Effector memory CD4-positive, alpha-beta T cell (primary cell): ENCODE results near the gene HECTD2.
"Not testable (repeated sequence)": the region's sequence is repeated elsewhere in the genome, so short reads cannot be mapped to it uniquely, and the experiment has no call there.

ENCODE experiments used
- DNase-seq, 3 donors: peaks; one replicate each; pipeline ENCODE4 v3.0.0-alpha.2; 2020
- H3K27ac ChIP-seq: 2 replicates; pipeline ENCODE4 v1.7.0; 2013; ENCODE audit warnings: mild to moderate bottlenecking, low read length, moderate library complexity; ENCODE audit not compliant: insufficient read depth, poor library complexity, severe bottlenecking
- H3K27me3 ChIP-seq: replicated peaks from 2 replicates; pipeline ENCODE4 v1.7.0; 2013; ENCODE audit warnings: mild to moderate bottlenecking, low read length; ENCODE audit not compliant: insufficient read depth, control insufficient read depth, poor library complexity, severe bottlenecking
- H3K36me3 ChIP-seq: 2 replicates; pipeline ENCODE4 v1.7.0; 2013; ENCODE audit warnings: mild to moderate bottlenecking, low read length, moderate library complexity; ENCODE audit not compliant: control insufficient read depth, insufficient read depth
- H3K4me1 ChIP-seq: 2 replicates; pipeline ENCODE4 v1.7.0; 2013; ENCODE audit warnings: low read length, mild to moderate bottlenecking; ENCODE audit not compliant: control insufficient read depth, insufficient read depth, poor library complexity, severe bottlenecking
- H3K4me3 ChIP-seq: 2 replicates; pipeline ENCODE4 v1.7.0; 2013; ENCODE audit warnings: low read length, low read depth, mild to moderate bottlenecking; ENCODE audit not compliant: insufficient read depth, poor library complexity, severe bottlenecking
- H3K9me3 ChIP-seq: 2 replicates; pipeline ENCODE4 v1.7.0; 2013; ENCODE audit warnings: mild to moderate bottlenecking, low read length, moderate library complexity; ENCODE audit not compliant: control insufficient read depth
- total RNA-seq, 3 donors: gene quantifications; one replicate each; lab custom pipeline; 2026; lab: John Stamatoyannopoulos, UW

Gene HECTD2, protein sequence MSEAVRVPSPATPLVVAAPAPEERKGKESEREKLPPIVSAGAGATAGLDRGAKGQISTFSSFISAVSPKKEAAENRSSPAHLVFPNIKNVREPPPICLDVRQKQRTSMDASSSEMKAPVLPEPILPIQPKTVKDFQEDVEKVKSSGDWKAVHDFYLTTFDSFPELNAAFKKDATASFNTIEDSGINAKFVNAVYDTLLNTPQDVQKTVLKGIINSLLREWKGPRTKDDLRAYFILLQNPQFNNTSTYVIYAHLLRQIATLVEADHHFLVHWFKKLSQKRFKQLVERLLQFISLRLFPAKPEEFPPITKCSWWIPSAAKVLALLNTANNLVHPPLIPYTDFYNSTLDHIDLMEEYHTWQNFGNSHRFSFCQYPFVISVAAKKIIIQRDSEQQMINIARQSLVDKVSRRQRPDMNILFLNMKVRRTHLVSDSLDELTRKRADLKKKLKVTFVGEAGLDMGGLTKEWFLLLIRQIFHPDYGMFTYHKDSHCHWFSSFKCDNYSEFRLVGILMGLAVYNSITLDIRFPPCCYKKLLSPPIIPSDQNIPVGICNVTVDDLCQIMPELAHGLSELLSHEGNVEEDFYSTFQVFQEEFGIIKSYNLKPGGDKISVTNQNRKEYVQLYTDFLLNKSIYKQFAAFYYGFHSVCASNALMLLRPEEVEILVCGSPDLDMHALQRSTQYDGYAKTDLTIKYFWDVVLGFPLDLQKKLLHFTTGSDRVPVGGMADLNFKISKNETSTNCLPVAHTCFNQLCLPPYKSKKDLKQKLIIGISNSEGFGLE
- 1.9 to 5.4 (median 5.2) reads per million in 3 donors for total RNA-seq

DNA sequence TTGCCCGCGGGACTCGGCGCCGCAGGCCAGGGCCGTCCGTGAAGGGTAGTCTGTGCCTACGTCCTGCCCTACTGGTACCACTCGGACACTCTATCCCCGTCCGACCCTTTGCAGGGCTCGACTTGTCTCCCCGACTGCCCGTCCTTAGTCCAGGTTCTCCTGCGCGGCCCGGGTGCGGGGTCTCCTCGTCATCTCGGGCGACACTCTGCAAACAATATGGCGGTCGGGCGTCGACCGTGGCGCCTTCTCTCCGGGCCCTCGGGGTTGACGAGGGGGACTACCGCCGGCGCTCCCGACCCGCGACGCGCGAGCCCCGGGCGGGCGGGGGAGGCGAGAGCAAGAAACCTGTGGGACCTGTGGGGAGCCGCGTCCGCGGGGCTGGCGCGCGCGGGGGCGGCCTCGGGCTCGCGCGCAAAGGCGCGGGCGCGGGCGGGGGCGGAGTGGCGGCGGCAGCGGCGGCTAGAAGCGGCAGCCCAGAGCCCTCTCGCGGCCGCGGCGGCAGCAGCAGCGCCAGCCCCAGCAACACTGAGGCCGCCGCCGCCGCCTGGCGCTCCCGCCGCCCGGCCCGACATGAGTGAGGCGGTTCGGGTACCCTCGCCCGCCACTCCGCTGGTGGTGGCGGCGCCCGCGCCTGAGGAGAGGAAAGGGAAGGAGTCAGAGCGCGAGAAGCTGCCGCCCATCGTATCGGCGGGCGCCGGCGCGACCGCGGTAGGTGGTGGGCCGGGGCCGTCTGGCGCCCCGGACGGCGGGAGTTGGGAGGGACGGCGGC is at the start of gene HECTD2:
Gene HECTD2 (plus strand): TSS at position 476 of the 769 bp plus-strand sequence. CDS start 95 bp downstream, at position 571.
- H3K27me3 ChIP-seq = no peaks in the 10 kb centered on the region

DNA sequence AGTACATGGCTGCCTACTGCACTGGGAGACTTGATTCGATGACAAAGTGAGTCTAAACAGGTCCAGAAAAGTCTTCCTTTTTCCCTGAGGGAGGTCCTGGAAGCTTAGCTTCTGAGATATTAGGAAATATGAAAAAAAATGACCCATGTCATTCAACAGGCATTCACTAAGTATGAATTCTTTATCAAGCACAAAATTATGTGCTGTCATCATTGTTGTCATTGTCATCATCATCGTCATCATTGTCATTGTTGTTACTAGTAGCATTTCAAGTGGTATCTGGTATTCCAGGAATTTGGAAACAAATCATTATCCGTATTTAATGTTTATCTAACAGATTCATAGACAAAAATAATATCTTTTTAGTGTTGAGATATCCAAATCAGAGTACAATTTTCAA is 49.7 kb upstream of the HECTD2 start:
- no peaks in the 10 kb centered on the region for H3K9me3 ChIP-seq
- H3K27me3 ChIP-seq = peaks cover 3% of the 10 kb centered on the region
- no peaks in the 10 kb centered on the region for H3K36me3 ChIP-seq
- no peak overlapping the region for H3K27ac ChIP-seq
- no peaks in the 10 kb centered on the region for H3K4me1 ChIP-seq
- no peak overlapping the region for H3K4me3 ChIP-seq
- DNase-seq = no peak

More for the DNA sequence above, at the start of gene HECTD2:
- Histone ChIP-seq H3K4me3 (peak within 1 kb of the TSS; percentile 86), H3K27ac (peak within 1 kb of the TSS; percentile 72), H3K4me1 (peaks cover 4% of the 10 kb centered on the region), H3K9me3 (no peaks in the 10 kb centered on the region), H3K36me3 (no peaks in the 10 kb centered on the region)
- peak; percentile 62 to 73 (median 66) for DNase-seq

DNA sequence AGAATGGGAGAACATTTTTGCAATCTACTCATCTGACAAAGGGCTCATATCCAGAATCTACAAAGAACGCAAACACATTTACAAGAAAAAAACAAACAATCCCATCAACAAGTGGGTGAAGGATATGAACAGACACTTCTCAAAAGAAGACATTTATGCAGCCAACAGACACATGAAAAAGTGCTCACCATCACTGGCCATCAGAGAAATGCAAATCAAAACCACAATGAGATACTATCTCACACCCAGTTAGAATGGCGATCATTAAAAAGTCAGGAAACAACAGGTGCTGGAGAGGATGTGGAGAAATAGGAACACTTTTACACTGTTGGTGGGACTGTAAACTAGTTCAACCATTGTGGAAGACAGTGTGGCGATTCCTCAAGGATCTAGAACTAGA is 44.6 kb upstream of the HECTD2 start:
- DNase-seq, H3K9me3 ChIP-seq, H3K27ac ChIP-seq, H3K27me3 ChIP-seq, H3K4me1 ChIP-seq, H3K4me3 ChIP-seq, H3K36me3 ChIP-seq: not testable (repeated sequence)

DNA sequence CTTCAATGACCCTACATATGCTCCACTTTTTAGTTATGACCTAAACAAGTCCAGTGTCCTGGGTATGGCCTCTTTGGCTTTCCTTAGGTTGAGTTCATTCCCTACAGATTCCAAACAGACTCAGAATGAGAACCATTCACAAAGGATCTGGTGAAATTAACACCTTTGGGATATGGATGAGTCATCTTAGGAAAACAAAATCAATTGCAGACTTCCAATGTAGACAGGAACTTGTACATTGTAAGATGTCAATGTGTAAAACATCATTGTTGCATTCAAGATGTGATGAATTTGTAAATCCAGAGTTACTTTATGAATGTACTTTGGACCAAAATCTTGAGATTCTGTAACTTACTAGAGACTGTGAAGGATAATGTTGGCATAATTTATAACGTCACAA is 43.4 kb upstream of the HECTD2 start:
- Histone ChIP-seq H3K4me3 (no peak overlapping the region), H3K27ac (no peak overlapping the region), H3K36me3 (no peaks in the 10 kb centered on the region), H3K9me3 (no peaks in the 10 kb centered on the region), H3K27me3 (peaks cover 5% of the 10 kb centered on the region), H3K4me1 (no peaks in the 10 kb centered on the region)
- no peak for DNase-seq

GRCh38 chr10:91367127-91367531 is 43.0 kb upstream of the HECTD2 start:
- Histone ChIP-seq H3K9me3 (no peaks in the 10 kb centered on the region), H3K4me3 (no peak overlapping the region), H3K36me3 (no peaks in the 10 kb centered on the region), H3K27ac (no peak overlapping the region), H3K4me1 (no peaks in the 10 kb centered on the region), H3K27me3 (peaks cover 5% of the 10 kb centered on the region)
- DNase-seq = no peak

GRCh38 chr10:91367558-91367957 is 42.6 kb upstream of the HECTD2 start:
- no peaks in the 10 kb centered on the region for H3K9me3 ChIP-seq

DNA sequence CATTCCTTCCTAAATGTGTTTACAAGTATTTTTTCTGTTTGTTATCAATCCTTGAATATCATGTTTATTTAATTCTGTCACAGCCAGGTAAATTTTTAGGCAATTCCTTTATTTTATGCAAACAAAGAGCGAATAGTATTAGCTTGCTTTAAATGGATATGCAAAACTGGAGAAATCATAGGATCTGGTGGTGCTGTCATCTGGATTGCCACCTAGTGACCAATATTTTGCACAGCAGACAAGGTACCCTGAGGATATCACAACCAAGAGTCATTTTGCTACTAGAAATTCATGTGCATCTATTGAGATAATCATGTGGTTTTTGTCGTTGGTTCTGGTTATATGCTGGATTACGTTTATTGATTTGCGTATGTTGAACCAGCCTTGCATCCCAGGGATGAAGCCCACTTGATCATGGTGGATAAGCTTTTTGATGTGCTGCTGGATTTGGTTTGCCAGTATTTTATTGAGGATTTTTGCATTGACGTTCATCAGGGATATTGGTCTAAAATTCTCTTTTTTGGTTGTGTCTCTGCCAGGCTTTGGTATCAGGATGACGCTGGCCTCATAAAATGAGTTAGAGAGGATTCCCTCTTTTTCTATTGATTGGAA is 40.1 kb upstream of the HECTD2 start:
- H3K27ac ChIP-seq, H3K36me3 ChIP-seq, H3K27me3 ChIP-seq, H3K4me1 ChIP-seq, DNase-seq, H3K4me3 ChIP-seq, H3K9me3 ChIP-seq: not testable (repeated sequence)

More at GRCh38 chr10:91367558-91367957, 42.6 kb upstream of the HECTD2 start:
- no peak overlapping the region for H3K4me3 ChIP-seq
- no peak for DNase-seq
- H3K36me3 ChIP-seq = no peaks in the 10 kb centered on the region
- H3K27me3 ChIP-seq = peaks cover 5% of the 10 kb centered on the region
- no peak overlapping the region for H3K27ac ChIP-seq
- H3K4me1 ChIP-seq = no peaks in the 10 kb centered on the region

DNA sequence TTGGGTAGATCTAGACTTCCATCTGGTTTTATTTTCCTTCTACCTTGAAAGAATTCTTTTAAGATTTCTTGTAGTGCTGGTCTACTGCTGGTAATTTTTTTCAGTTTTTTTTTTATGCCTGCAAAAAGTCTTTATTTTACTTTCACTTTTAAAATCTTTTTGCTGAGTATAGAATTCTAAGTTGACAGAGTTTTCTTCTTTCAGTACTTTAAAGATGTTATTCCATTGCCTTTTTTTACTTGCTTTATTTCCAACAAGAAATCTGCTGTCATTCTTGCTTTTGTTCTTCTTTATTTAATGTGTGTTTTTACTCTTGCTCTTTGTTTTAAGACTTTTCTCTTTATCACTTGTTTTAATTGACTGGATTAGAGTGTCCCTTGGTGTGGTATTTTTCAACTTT is 36.1 kb upstream of the HECTD2 start:
- peaks cover 12% of the 10 kb centered on the region for H3K9me3 ChIP-seq
- H3K27ac ChIP-seq = no peak overlapping the region
- peaks cover 4% of the 10 kb centered on the region for H3K27me3 ChIP-seq
- DNase-seq = no peak
- no peak overlapping the region for H3K4me3 ChIP-seq
- peaks cover 7% of the 10 kb centered on the region for H3K4me1 ChIP-seq
- no peaks in the 10 kb centered on the region for H3K36me3 ChIP-seq

GRCh38 chr10:91378061-91378460 is 32.1 kb upstream of the HECTD2 start:
- no peak overlapping the region for H3K27ac ChIP-seq
- no peaks in the 10 kb centered on the region for H3K27me3 ChIP-seq
- no peaks in the 10 kb centered on the region for H3K36me3 ChIP-seq
- no peak overlapping the region for H3K4me3 ChIP-seq
- peaks cover 7% of the 10 kb centered on the region for H3K4me1 ChIP-seq
- peak in 1 of 3 donors; percentile 8 for DNase-seq
- peaks cover 12% of the 10 kb centered on the region for H3K9me3 ChIP-seq
